ENCODE results near the gene UBE2E2.
"Not testable (repeated sequence)": the region's sequence is repeated elsewhere in the genome, so short reads cannot be mapped to it uniquely, and the experiment has no call there.

UBE2E2 gene

DNA sequence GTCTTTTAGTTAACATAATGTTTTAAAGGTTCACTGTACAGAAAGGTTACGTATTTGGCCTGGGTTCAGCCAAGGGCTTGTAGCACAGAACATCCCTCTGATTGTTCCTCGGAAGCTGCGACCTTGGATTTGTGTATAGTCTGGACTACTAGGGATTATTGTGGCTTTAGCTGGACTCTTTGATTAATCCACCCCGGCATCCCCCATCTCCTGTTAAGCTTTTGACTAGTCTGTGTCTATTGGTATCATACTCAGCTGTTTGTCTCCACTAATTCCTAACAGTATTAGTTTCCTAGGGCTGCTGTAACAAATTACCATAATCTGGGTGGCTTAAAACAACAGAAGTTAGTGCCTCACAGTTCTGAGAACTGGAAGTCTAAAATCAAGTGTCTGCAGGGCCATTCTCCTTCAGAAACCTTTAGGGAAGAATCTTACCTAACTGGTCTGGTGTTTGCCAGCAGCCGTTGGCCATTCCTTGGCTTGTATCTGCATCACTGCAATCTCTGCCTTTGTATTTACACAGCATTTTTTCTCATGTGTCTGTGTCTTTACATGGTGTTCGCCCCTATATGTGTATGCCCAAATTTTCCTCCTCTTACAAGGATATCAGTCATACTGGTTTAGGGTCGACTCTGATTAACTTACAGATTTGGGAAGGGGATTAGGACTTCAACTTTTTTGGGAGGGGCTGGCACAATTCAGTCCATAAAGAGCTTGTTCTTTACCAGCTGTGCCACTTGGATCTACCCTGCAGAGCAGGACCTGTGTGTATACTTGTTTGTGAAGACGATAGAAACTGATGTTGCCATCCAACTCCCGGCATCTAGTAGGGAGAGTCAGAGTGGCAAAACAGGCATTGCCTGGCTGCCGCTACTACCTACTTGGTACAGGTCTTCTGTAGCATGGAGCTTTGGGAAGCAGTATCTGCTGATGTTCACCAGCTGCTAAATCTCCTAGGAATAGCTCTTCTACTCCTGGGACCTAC, 117.8 kb downstream of the UBE2E2 start:
- DNase-seq (ENCODE audit: low read depth in 2 of 2, low spot score in 1 of 2) = no peak

DNA sequence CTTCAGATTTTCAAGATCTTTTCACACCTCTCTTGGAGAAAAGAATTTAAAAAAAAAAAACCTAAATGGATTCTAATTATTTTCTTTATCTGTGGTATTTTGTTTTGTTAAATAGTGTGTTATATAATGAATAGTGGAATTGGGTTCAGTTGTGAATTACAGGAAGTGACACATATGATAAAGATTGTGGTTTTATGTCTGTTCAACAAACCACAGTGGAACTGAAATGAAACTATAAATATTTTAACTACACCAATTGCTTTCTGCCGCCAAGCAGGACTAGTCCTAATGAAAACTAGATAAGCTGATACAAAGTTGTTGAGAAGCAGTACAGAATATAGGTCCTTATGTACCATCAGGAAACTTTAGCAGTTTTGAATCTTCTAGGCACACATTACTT, 121.6 kb downstream of the UBE2E2 start:
- no peak for DNase-seq (ENCODE audit: low read depth in 2 of 2, low spot score in 1 of 2)

- no peak for DNase-seq (ENCODE audit: low read depth in 2 of 2, low spot score in 1 of 2)
These were observed 122.4 kb downstream of the UBE2E2 start for GRCh38 chr3:23325466-23326065.

GRCh38 chr3:23329471-23330105, 126.5 kb downstream of the UBE2E2 start:
- DNase-seq (ENCODE audit: low read depth in 2 of 2, low spot score in 1 of 2) = no peak

GRCh38 chr3:23330568-23330967, 127.4 kb downstream of the UBE2E2 start:
- no peak for DNase-seq (ENCODE audit: low read depth in 2 of 2, low spot score in 1 of 2)

DNA sequence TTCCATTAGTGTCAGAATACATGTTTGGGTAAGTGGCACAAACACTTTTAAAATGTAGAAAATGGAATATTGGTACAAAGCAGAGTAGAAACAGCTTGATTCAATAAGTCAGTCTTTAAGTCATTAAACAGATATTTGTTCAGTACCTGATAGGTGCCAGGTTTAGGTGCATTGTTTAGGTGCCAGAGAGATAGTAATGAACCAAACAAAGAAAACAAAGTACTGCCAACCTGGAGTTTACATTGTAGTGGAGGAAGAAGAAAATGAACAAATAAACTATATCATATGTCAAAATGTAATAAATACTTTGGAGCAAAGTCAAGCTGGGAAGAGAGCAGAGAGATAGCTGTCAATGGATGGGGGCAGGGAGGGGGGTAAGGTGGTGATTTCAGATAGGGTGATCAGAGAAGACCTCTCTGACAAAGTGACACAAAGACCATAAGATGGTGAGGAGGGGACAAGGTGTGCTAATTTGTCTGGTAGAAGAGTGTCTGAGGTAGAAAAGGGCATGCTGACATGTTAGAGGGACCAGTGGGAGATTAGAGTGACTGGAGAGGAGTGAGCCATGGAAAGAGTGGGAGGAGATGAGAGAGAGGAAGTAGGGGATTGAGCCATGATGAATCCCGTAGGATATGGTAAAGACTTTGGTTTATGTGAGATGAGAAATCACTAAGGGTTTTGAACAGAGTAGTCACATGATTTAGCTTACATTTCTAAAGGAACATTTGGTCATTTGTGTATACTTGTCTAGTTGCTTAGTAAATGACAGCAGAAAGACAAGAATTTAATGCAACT, 128.2 kb downstream of the UBE2E2 start:
- no peak for DNase-seq (ENCODE audit: low read depth in 2 of 2, low spot score in 1 of 2)

DNA sequence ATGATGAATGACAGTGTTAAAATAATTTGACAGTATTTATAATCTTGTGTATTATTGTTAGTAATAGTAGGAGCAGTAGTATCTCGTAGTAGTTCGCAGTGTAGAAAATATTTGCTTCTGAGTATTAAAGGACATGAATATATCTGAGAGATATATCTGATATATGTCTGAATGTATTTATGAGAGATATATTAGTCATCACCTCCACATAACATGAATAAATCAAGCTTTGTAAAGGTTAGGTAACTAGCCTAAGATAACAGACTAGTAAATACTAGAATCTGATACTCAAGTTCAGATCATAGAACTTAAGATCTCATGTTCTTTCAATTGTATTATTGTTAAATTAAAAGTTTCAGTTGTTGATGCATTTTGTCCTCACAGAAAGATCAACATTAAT, 130.5 kb downstream of the UBE2E2 start:
- DNase-seq (ENCODE audit: low read depth in 2 of 2, low spot score in 1 of 2) = no peak

GRCh38 chr3:23336853-23337252, 133.7 kb downstream of the UBE2E2 start:
- not testable (repeated sequence) for DNase-seq (ENCODE audit: low read depth in 2 of 2, low spot score in 1 of 2)

DNA sequence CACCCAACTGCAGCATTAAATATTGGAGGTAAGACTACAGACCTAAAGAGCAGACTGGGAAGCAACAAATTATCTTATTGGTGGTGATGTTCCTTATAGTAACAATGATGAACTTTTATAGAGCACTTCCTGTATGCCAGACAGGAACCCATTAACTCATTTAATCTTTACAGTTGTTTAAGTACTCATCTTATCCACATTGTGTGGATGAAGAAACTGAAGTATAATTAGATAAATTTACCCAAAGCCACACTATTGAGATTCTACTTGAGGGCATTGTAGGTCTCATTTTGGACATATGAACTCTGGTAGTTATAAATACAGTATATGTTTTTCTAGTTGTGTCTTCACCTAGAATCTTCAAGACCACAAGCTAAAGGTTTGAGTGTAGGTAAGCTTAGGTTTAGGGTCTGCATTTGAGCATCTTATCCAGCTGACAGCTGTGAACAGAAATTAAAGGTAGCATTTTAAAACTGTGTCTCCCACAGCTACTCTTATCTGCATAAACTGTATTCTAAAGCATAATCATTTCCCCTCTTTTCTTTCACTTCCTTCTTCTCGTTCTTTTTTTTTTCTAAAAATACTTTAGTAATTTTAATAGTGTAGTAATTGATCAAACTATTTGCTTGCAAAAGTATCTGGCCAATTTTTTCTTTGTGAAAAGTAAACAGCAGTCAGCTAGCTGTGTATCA, 138.2 kb downstream of the UBE2E2 start:
- DNase-seq (ENCODE audit: low read depth in 2 of 2, low spot score in 1 of 2) = no peak

DNA sequence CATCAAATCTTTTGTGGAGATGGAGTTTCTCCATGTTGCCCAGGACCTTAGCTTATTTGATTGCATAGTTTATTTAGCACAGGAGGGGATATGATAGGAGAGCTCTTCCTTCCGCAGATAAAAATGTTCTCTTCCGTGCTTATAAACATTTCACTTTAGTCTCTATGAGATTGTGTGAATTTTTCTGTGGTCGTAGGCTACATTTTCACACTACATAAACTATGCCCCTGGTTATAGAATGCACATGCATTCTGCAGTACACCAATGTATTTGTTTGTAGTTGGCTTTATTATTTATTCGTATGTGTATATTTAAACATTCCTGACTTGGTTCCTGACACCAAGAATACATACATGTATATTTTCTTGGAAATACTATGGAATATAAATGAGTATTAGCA, 139.2 kb downstream of the UBE2E2 start:
- no peak for DNase-seq (ENCODE audit: low read depth in 2 of 2, low spot score in 1 of 2)

- no peak for DNase-seq (ENCODE audit: low read depth in 2 of 2, low spot score in 1 of 2)
These were observed 140.4 kb downstream of the UBE2E2 start for GRCh38 chr3:23343509-23343908.

- DNase-seq (ENCODE audit: low read depth in 2 of 2, low spot score in 1 of 2) = no peak
These were observed 141.8 kb downstream of the UBE2E2 start for GRCh38 chr3:23344886-23345285.

- DNase-seq (ENCODE audit: low read depth in 2 of 2, low spot score in 1 of 2) = not testable (repeated sequence)
These were observed 146.3 kb downstream of the UBE2E2 start for GRCh38 chr3:23349444-23349843.

DNA sequence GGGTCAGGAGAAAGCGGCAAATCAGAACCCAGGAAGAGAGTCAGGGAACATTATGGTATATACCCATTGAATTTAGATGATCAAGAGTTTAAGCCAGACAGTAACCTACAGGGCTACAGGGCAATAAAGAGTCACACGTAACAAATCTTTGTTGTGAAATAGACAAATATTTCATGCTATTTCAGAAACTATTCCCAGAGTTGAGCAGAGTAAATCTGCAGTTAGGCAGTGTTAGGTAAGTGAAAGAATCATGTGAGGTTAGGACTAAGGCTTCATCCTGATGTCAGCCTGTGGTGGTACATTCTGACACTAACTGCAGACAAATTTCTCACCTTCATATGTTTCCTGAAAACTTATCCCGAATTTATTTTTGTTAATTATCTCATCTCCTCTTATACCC, 153.0 kb downstream of the UBE2E2 start:
- no peak for DNase-seq (ENCODE audit: low read depth in 2 of 2, low spot score in 1 of 2)

DNA sequence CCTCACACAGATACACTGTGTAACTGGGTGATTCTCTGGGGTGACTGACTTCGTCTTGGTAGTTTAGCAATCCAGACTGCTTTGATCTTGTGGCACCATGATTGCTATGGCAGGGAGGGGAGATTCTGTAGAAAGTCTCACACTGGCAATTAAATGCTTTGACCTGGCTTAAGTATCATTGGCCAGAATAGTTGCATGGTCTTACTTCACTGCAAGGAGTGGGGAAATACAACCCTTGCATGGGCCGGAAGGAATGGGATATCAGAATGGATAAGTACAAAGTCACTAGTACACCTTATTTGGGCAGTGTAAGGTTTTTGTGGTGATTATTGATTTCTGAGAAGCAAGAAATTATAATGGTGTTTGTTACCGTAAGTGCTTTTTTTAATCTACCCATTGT, 153.8 kb downstream of the UBE2E2 start:
- no peak for DNase-seq (ENCODE audit: low read depth in 2 of 2, low spot score in 1 of 2)

- no peak for DNase-seq (ENCODE audit: low read depth in 2 of 2, low spot score in 1 of 2)
These were observed 156.0 kb downstream of the UBE2E2 start for GRCh38 chr3:23359116-23359515.

DNA sequence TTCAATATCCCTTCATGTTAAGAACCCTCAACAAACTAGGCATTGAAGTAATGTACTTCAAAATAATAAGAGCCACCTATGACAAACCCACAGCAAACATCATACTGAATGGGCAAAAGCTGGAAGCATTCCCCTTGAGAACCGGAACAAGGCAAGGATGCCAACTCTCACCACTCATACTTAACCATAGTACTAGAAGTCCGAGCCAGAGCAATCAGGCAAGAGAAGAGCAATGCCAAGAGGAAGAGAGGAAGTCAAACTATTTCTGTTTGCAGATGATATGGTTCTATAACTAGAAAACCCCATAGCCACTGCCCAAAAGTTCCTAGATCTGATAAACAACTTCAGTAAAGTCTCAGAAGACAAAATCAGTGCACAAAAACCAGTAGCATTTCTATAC, 161.9 kb downstream of the UBE2E2 start:
- DNase-seq (ENCODE audit: low read depth in 2 of 2, low spot score in 1 of 2) = no peak

- DNase-seq (ENCODE audit: low read depth in 2 of 2, low spot score in 1 of 2) = no peak
These were observed 165.6 kb downstream of the UBE2E2 start for GRCh38 chr3:23368731-23369130.

DNA sequence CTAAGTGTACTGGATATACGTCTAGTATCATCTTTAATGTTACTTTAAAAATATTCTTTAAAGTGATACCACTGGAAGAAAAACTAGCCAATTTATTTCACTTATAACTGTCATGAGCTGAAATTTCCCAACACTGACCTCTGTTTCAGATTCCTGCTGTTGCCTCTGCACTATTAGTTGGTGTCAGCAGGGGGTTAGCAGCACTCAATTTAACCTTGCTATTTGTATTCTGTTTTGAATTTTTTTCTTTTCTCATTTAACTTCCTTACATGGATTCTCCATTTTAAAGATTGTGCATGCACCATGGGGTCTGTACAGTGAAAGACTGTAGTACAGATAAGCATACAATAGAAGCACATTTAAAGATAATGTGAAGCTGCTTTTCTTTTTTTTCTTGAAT, 169.2 kb downstream of the UBE2E2 start:
- DNase-seq (ENCODE audit: low read depth in 2 of 2, low spot score in 1 of 2) = no peak

- no peak for DNase-seq (ENCODE audit: low read depth in 2 of 2, low spot score in 1 of 2)
These were observed 173.6 kb downstream of the UBE2E2 start for GRCh38 chr3:23376516-23377248.
